H1 (cell line): Measurements from ENCODE around the gene KLF13.

Experiments
- CBX5 ChIP-seq: fragments of 300-800, 300-1000 bp; sonication (generic); IDR thresholded peaks from 2 replicates; pipeline ENCODE4 v1.7.1; 2016; ENCODE audit warnings: antibody characterized with exemption, low read length, low read depth
- CTCF ChIP-seq, 3 experiments: IDR thresholded peaks; 1 replicate in 2 of 3; 2 replicates in 1 of 3; pipeline versions ENCODE4 v1.5.1 to v1.6.1; 2011; ENCODE audit warnings: low read length in 3 of 3, mild to moderate bottlenecking in 3 of 3, inconsistent platforms in 2 of 3, low read depth in 1 of 3, moderate library complexity in 1 of 3; ENCODE audit not compliant: insufficient read depth in 1 of 3; ENCODE audit errors: control extremely low read depth in 1 of 3
- EGR1 ChIP-seq: IDR thresholded peaks from 2 replicates; pipeline ENCODE4 v1.6.1; 2011; ENCODE audit warnings: low read depth, low read length, borderline replicate concordance
- RAD21 ChIP-seq, 2 experiments: IDR thresholded peaks in 1 of 2; conservative IDR thresholded peaks in 1 of 2; 2 replicates each; pipeline ENCODE4 v1.6.1; 2011; ENCODE audit warnings: low read depth in 2 of 2, low read length in 2 of 2, improper control_type of control experiment in 1 of 2, inconsistent platforms in 1 of 2, mild to moderate bottlenecking in 1 of 2, moderate library complexity in 1 of 2
- SP2 ChIP-seq: IDR thresholded peaks from 2 replicates; pipeline ENCODE4 v1.6.1; 2012; ENCODE audit warnings: mild to moderate bottlenecking, low read length, inconsistent platforms

GRCh38 chr15:31404345-31404744, 77.7 kb downstream of the KLF13 start:
- TF ChIP-seq SP2 (no peak), CTCF (IDR thresholded peaks at IDR 0.05; ENCODE audit: control extremely low read depth in 1 of 3, insufficient read depth in 1 of 3, low read depth in 1 of 3, low read length in 3 of 3) (no peak), EGR1 (no peak), RAD21 (IDR thresholded peaks at IDR 0.05 in 1 of 2, conservative IDR thresholded peaks at IDR 0.05 in 1 of 2; ENCODE audit: low read depth in 2 of 2, low read length in 2 of 2) (no peak), CBX5 (no peak)
